Activated T-cell treated with anti-CD3 and anti-CD28 coated beads, Interleukin-2, amount 50 U/mL, for 48 hours (primary cell): ENCODE results near the gene AGBL5.

Source experiments
- DNase-seq, 2 experiments: peaks; one replicate each; pipeline ENCODE4 v3.0.0-alpha.2; 2020

Gene AGBL5

GRCh38 chr2:27050996-27051901, at the start of gene AGBL5:
AGBL5 (plus strand) TSS chr2:27051668; CDS start chr2:27052959, 1,291 bp downstream.
- DNase-seq: peak; percentile 98

GRCh38 chr2:27001950-27002349, 49.5 kb upstream of the AGBL5 start:
- no peak for DNase-seq

- DNase-seq: no peak
These were observed 48.5 kb upstream of the AGBL5 start for GRCh38 chr2:27003007-27003406.

- no peak for DNase-seq
These were observed 47.6 kb upstream of the AGBL5 start for GRCh38 chr2:27003857-27004256.

GRCh38 chr2:27006602-27007415, 44.7 kb upstream of the AGBL5 start:
- DNase-seq: no peak

GRCh38 chr2:27007416-27008374, 43.8 kb upstream of the AGBL5 start:
- DNase-seq: no peak

- DNase-seq: no peak
These were observed 42.8 kb upstream of the AGBL5 start for GRCh38 chr2:27008678-27009077.

- no peak for DNase-seq
These were observed 42.4 kb upstream of the AGBL5 start for GRCh38 chr2:27009083-27009482.

GRCh38 chr2:27009716-27010115, 41.8 kb upstream of the AGBL5 start:
- no peak for DNase-seq

GRCh38 chr2:27010139-27010538, 41.3 kb upstream of the AGBL5 start:
- DNase-seq: no peak

GRCh38 chr2:27013738-27014137, 37.7 kb upstream of the AGBL5 start:
- no peak for DNase-seq

- DNase-seq: no peak
These were observed 36.6 kb upstream of the AGBL5 start for GRCh38 chr2:27014771-27015433.

GRCh38 chr2:27016801-27017325, 34.6 kb upstream of the AGBL5 start:
- DNase-seq: peak; percentile 59 to 60

- no peak for DNase-seq
These were observed 33.3 kb upstream of the AGBL5 start for GRCh38 chr2:27018142-27018541.

GRCh38 chr2:27019459-27019858, 32.0 kb upstream of the AGBL5 start:
- no peak for DNase-seq

- DNase-seq: no peak
These were observed 31.3 kb upstream of the AGBL5 start for GRCh38 chr2:27019931-27020855.

GRCh38 chr2:27021253-27022049, 30.0 kb upstream of the AGBL5 start:
- no peak for DNase-seq

- DNase-seq: no peak
These were observed 27.7 kb upstream of the AGBL5 start for GRCh38 chr2:27023740-27024139.

- DNase-seq: no peak
These were observed 27.3 kb upstream of the AGBL5 start for GRCh38 chr2:27024188-27024587.

GRCh38 chr2:27024812-27025211, 26.7 kb upstream of the AGBL5 start:
- DNase-seq: no peak
